AG09319 (cell line): ENCODE measurements around the gene KSR2.

Source experiments
- DNase-seq: peaks from one replicate; pipeline ENCODE4 v3.0.0-alpha.2; 2010; ENCODE audit warnings: low read depth; ENCODE audit errors: extremely low read depth
- TF ChIP-seq, protein P1 (sequence below): IDR thresholded peaks from 2 replicates; pipeline ENCODE4 v1.5.1; 2011; ENCODE audit warnings: low read depth, mild to moderate bottlenecking, inconsistent platforms, low read length, moderate library complexity

KSR2 gene

DNA sequence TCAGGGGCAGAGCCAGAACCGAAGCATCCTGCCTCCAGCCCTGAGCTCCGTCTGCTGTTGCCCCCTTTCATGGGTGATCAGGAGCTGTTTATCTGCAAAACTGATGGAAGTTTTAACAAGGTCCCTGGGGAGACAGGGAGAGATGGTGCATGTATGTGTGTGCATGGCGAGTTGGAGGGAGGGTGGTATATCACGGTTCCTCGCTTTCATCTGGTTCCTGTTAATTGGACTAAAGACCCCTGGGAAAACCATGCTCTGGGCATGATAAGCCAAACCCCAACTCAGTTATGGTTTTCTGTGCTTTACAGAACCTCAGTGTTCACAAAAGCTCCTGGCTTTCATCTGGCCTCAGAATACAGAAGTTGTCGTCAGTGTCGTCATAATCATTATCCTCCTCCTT is 133.6 kb downstream of the KSR2 start:
- DNase-seq, result no peak
- TF ChIP-seq, protein P1, sequence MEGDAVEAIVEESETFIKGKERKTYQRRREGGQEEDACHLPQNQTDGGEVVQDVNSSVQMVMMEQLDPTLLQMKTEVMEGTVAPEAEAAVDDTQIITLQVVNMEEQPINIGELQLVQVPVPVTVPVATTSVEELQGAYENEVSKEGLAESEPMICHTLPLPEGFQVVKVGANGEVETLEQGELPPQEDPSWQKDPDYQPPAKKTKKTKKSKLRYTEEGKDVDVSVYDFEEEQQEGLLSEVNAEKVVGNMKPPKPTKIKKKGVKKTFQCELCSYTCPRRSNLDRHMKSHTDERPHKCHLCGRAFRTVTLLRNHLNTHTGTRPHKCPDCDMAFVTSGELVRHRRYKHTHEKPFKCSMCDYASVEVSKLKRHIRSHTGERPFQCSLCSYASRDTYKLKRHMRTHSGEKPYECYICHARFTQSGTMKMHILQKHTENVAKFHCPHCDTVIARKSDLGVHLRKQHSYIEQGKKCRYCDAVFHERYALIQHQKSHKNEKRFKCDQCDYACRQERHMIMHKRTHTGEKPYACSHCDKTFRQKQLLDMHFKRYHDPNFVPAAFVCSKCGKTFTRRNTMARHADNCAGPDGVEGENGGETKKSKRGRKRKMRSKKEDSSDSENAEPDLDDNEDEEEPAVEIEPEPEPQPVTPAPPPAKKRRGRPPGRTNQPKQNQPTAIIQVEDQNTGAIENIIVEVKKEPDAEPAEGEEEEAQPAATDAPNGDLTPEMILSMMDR, result no peak

DNA sequence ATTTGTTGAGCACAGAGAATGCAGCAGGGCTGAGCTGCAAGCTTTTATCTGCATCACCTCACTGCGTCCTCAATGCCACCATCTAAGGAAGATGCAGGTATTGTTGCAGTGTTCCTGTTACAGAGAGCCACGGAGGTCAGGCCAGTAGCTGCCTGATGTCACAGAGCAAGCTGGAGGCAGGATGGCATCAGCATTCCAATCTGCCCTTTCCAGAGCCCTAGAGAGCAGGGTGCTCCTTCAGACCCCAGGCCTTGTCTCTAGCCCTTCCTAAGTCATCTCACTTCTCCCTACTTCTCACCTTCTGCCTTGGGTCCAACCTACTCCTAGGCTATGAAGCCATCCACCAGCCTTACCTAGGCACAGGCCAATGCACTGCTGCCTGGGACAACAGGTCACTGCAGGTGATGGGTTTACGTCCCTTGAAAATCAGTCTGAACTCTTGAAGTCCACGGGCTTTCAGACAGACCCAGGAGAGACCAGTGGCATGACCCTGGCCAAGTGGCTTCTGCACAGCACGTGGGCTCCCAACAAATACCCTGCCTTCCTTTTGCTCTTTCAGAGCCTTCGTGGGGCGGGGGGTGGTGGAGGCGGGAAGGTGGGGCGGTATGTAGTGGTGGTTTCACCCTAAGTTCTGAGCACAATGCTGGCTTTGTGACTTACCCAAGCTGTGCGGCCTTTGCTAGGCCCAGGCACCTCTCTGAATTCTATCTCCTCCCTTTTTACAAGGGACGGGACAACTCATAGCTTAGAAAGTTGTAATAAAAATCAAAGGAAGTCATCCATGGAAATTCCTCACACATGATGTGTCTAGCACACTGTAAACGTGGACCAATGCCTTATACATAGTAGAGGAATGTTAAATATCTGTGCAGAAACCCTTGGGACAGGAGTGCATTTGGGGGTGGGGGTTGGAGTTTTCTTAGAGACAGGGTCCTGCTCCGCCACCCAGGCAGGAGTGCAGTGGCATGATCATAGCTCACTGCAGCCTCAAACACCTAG is 136.0 kb downstream of the KSR2 start:
- TF ChIP-seq, protein P1, result no peak
- DNase-seq, result no peak

DNA sequence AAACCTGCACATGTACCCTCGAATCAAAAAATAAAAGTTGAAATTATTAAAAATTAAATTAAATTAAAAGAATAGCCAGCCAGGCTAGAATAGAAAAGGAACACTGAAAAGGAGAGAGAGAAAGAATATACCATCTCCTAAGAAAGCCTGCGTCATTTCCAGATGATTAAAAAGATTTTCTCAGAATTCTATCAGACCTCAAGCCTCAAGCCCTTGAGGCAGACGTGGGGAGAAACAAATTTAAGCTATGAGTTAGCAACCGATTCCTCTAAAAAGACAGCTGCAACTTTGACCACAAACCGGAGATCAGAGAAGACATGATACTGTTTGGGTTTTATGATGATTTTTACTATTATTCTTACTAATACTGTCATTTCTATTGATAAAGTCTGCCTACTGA is 138.3 kb downstream of the KSR2 start:
- TF ChIP-seq, protein P1, result no peak
- no peak for DNase-seq

DNA sequence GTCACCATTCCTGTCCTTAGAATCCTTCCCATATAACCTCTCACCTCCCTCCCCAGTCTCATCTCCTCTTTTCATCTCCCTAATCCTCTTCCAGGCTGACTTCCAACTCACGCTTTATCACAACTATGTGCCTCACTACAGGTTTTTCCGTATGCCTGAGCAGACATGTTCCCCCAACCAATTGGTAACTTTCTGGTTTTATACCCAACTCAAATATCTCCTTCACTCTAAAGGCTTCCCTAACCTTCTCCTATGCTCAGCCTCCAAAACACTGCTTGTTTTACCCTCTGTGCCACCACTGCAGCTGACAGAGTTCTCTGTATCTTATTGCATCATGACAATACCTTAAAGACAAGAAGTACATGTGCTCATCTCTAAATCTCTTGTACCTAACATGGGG is 139.7 kb downstream of the KSR2 start:
- no peak for DNase-seq
- TF ChIP-seq, protein P1, result no peak

DNA sequence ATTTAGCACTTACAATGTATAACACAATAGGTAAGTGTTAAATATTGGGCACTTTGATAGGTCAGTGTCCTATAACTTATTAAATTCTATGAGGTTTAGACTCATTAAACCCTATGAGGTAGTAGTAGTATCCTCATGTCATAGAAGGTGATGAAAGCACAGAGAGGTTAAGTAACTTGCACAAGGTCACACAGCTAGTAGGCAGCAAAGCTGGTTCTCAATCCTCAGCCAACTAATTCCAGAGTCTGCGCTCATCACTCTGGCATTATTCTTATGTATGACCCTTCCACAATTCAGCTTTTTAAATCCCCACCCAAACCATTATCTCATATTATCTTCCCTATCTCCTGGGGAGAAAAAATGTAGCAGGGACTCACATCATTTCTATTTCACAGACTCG is 141.1 kb downstream of the KSR2 start:
- TF ChIP-seq, protein P1, result no peak
- no peak for DNase-seq

DNA sequence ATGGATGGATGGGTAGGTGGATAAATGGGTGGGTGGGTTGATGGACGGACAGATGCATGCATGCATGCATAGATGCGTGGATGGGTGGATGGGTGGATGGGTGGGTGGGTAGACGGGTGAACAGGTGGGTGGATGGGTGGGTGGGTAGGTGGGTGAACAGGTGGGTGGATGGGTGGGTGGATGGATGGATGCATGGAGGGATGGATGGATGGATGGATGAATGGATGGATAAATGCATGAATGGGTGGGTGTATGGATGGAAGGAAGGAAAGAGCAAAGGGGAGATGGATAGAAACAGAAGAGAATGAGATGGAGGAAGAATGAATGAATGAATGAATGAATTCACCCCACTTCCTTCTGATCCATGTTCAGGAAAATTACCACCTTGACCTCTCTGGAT is 143.0 kb downstream of the KSR2 start:
- TF ChIP-seq, protein P1, result no peak
- no peak for DNase-seq

DNA sequence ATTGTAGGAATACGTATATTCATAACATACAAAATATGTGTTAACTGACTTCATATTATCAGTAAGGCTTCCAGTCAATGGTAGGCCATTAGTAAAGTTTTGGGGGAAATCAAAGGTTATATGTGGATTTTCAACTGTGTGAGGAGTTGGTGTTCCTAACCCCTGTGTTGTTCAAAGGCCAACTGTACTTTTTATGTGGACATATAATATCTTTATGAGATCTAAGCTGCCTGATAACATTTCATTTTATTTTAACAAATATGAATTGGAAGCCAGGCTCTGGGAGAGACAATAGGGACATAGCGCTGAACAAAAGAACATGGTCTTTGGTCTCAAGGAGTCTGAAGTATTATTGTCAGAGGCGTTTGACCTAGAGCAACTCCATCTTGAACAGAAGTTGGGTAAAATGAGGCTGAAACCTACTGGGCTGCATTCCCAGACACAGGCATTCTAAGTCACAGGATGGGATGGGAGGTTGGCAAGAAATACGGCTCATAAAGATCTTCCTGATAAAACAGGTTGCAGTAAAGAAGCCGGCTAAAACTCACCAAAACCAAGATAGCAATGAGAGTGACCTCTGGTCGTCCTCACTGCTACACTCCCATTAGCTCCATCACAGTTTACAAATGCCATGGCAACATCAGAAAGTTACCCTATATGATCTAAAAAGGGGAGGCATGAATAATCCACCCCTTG is 147.2 kb downstream of the KSR2 start:
- no peak for DNase-seq
- TF ChIP-seq, protein P1, result no peak
